Neutrophil (primary cell): ENCODE measurements around the gene RAP1GAP2.

Source experiments
- H3K27ac ChIP-seq: fragments of 200-600 bp; sonication (generic); 2 replicates; pipeline ENCODE4 v1.5.1; 2016; ENCODE audit warnings: mild to moderate bottlenecking, moderate library complexity
- H3K27me3 ChIP-seq: fragments of 200-600 bp; sonication (generic); 2 replicates; pipeline ENCODE4 v1.6.0; 2016; ENCODE audit warnings: mild to moderate bottlenecking
- H3K36me3 ChIP-seq: fragments of 200-600 bp; sonication (generic); 2 replicates; pipeline ENCODE4 v1.5.1; 2017
- H3K4me1 ChIP-seq, 2 experiments: fragments of 200-600 bp in 1 of 2; sonication (generic) in 1 of 2; 1 replicate in 1 of 2; 2 replicates in 1 of 2; pipeline versions ENCODE4 v1.5.1 to v1.6.1; 2013 to 2016; ENCODE audit warnings: low read depth in 1 of 2, low read length in 1 of 2, mild to moderate bottlenecking in 1 of 2, moderate library complexity in 1 of 2; ENCODE audit not compliant: control insufficient read depth in 1 of 2, insufficient read depth in 1 of 2
- H3K4me3 ChIP-seq, 2 experiments: fragments of 200-600 bp in 1 of 2; sonication (generic) in 1 of 2; 1 replicate in 1 of 2; 2 replicates in 1 of 2; pipeline ENCODE4 v1.5.1; 2013 to 2016; ENCODE audit warnings: low read depth in 1 of 2, low read length in 1 of 2, mild to moderate bottlenecking in 1 of 2, moderate library complexity in 1 of 2
- H3K9me3 ChIP-seq: fragments of 200-600 bp; sonication (generic); 2 replicates; pipeline ENCODE4 v1.5.1; 2016
- TF ChIP-seq, protein P1 (sequence below): fragments of 200-600 bp; sonication (generic); IDR thresholded peaks from 2 replicates; pipeline ENCODE4 v1.5.1; 2016; ENCODE audit warnings: antibody characterized with exemption

Gene RAP1GAP2

DNA sequence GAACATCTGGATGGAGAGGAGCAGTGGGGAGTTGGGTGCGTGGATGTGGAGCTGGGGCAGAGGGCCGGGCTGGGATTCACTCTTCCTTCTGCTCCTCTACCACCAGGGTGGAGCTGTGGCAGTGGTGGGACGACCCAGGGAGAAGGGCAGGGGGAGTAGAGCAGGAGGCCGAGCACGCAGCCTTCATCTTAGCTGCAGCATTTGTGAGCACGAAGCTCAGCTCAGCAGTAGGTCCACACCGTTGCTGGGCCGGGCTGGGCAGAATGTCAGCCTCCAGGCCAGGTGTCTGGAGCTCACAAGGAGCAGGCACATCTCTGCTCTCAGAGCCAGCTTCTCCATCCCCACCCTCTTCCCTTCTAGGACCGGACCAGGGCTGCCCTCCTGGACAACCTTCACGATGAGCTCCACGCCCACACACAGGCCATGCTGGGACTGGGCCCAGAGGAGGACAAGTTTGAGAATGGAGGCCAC lies 211.4 kb downstream of the RAP1GAP2 start:
- Histone ChIP-seq H3K27ac (no peak overlapping the region), H3K4me3 (no peak overlapping the region), H3K36me3 (peaks cover 81% of the 10 kb centered on the region), H3K4me1 (peaks cover 21 to 22% of the 10 kb centered on the region in 2 experiments), H3K27me3 (no peaks in the 10 kb centered on the region), H3K9me3 (no peaks in the 10 kb centered on the region)
- TF ChIP-seq, protein P1, sequence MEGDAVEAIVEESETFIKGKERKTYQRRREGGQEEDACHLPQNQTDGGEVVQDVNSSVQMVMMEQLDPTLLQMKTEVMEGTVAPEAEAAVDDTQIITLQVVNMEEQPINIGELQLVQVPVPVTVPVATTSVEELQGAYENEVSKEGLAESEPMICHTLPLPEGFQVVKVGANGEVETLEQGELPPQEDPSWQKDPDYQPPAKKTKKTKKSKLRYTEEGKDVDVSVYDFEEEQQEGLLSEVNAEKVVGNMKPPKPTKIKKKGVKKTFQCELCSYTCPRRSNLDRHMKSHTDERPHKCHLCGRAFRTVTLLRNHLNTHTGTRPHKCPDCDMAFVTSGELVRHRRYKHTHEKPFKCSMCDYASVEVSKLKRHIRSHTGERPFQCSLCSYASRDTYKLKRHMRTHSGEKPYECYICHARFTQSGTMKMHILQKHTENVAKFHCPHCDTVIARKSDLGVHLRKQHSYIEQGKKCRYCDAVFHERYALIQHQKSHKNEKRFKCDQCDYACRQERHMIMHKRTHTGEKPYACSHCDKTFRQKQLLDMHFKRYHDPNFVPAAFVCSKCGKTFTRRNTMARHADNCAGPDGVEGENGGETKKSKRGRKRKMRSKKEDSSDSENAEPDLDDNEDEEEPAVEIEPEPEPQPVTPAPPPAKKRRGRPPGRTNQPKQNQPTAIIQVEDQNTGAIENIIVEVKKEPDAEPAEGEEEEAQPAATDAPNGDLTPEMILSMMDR, result no peak

DNA sequence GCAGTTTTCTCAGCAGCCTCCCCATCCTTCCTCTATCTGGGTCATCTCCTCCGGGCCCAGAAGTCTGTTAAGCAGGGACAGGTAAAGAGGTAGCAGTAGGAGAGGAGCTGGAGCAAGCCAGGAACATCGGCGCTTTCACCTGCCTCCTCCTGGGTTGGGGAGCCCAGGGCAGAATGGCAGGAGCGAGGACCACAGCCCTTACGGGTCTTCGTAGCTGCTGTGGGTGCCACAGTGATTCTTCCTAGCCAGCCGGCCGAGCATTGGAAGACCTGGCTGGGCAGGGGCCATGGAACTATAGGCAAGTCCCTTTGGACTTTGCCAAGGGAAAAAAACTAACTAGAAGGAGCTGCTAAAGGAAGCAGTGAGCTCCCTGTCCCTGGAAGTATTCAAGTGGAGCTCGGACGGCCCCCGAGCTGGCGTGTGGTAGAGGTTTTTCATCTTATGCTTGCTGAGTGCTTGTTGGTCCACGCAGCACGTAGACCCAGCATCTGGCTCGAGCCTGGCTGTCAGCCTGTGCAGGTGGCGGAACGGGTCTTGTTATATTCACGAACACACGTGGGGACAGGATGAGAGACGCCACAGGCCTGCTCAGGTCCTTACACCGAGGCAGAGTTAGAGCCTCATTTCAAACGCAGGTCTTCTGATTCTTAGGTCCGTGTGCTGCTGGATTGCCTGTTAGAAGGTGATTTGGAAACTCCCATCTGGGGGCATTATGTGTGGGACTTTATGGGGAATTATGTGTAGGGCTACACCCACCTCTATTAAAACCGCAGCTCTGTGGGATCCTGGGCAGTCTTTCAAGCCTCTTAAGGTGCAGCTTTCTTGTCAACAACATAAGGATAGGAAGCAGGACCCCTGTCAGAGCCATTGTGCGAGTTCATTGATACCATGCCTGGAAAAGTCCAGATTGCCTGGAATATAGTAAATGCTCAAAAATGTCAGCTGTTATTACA lies 212.4 kb downstream of the RAP1GAP2 start:
- Histone ChIP-seq H3K36me3 (peaks cover 89% of the 10 kb centered on the region), H3K9me3 (no peaks in the 10 kb centered on the region), H3K27me3 (no peaks in the 10 kb centered on the region), H3K27ac (no peak overlapping the region), H3K4me1 (peaks cover 12 to 13% of the 10 kb centered on the region in 2 experiments), H3K4me3 (no peak overlapping the region)
- TF ChIP-seq, protein P1, result no peak

DNA sequence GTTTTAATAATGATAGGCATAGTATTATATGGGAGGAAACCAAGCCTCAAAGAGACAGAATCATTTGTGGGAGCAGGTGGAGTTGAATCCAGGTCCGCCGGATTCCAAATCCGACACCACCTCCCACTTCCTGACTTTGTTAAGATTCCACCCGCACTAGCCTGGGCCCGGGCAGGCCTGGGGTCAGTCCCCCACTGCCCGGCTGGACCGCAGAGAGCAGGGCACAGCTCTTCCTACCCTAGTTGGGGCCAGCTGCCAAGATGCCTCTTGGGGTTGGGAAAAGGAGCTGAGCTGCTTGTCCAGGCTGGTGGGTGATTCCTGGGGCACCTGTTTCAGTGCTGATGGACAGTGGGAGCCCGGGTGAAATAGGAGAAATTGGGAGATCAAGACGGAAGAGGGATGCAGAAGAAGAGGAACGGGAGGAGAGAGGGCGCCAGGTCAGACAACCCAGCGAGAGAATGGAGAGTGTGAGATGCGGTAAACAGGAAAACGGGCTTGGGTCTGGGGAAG lies 213.2 kb downstream of the RAP1GAP2 start:
- H3K36me3 ChIP-seq, result peaks cover 97% of the 10 kb centered on the region

DNA sequence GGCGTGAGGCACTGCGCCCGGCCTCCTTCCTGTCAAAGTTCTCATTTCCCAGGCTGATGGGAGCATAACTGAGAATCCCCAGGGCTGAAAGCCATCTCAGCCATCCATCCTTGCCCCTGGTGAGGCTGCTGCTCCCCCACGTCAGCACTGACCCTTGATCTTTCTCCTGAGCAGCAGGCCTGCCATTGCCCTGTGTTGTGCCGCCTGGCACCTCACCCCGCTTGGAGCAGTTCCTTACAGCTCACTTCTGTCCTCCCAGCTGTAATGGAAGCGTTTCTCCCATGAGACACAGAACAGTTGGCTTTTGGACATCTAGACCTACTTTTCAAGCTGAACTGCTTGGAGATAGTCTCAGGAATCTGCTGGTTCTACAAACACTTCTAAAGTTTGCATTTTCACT lies 215.7 kb downstream of the RAP1GAP2 start:
- H3K36me3 ChIP-seq, result peaks cover 98% of the 10 kb centered on the region
- H3K27ac ChIP-seq, result no peak overlapping the region
- TF ChIP-seq, protein P1, result no peak
- no peaks in the 10 kb centered on the region for H3K4me1 ChIP-seq
- no peaks in the 10 kb centered on the region for H3K9me3 ChIP-seq
- H3K27me3 ChIP-seq, result no peaks in the 10 kb centered on the region
- no peak overlapping the region for H3K4me3 ChIP-seq

More for the DNA sequence above, 213.2 kb downstream of the RAP1GAP2 start:
- Histone ChIP-seq H3K27ac (no peak overlapping the region), H3K9me3 (no peaks in the 10 kb centered on the region), H3K4me3 (no peak overlapping the region), H3K27me3 (no peaks in the 10 kb centered on the region), H3K4me1 (peaks cover 3 to 5% of the 10 kb centered on the region in 2 experiments)
- TF ChIP-seq, protein P1, result no peak

DNA sequence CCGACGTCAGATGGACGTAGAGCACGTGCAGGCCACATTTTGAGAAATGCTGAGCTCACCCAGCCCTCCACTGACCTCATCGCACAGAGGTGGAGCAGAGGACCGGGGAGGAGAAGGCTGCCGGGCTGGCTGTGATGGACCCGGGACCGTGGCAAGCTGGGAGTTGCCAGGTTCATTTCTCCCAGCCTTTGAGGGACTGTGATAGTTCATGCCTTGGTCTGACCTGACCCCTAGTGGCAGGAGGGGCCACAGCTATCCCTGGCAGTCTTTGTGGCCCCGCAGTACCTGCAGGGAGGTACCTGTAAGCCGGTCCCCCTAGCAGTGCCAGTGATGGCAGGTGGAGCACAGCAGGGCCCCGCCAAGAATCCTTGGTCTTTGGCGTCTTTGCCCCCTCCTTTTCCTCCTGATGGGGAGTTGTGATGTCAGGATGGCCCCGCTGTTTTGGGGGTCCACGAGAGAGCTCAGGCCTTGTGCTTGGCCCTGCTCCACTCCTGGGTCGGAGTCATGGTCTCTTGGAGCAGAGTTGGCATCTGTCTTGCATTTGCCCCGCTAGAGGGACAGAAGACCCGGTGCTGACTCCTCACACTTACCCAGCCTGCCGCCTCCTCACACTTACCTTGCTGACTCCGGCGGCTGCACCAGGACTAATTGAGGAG lies 216.8 kb downstream of the RAP1GAP2 start:
- H3K27ac ChIP-seq, result no peak overlapping the region
- no peaks in the 10 kb centered on the region for H3K27me3 ChIP-seq
- no peak overlapping the region for H3K4me3 ChIP-seq
- H3K4me1 ChIP-seq, result no peaks in the 10 kb centered on the region
- TF ChIP-seq, protein P1, result peak; percentile 62
- H3K36me3 ChIP-seq, result peaks cover 98% of the 10 kb centered on the region
- H3K9me3 ChIP-seq, result no peaks in the 10 kb centered on the region
